Adipose tissue (tissue), 3 donors: ENCODE results near the gene TSPEAR. TPM values are rescaled to one million over a fixed set of nuclear protein-coding genes. Genes with fewer than 3 reads are reported as not detected.
"Not testable (repeated sequence)": the region's sequence is repeated elsewhere in the genome, so short reads cannot be mapped to it uniquely, and the experiment has no call there.

ENCODE experiments used
- H3K27ac ChIP-seq: one replicate; pipeline ENCODE4 v1.5.1; 2013; ENCODE audit warnings: low read depth, low read length
- WGBS, 3 donors: extraction: QIAGEN DNeasy Blood & Tissue Kit; methylation state at CpG; one replicate each; pipeline ENCODE4 v1.1.7; 2013; 5-methylcytosine and 5-hydroxymethylcytosine counted together
- polyA plus RNA-seq, 3 donors: library from polyadenylated mRNA; stranded (reverse); fragments of 200-250 nt; gene quantifications; one replicate each; pipeline ENCODE4 v1.2.3, GENCODE V29; 2013
- donor health status: healthy with polysubstance abuse.
- donor health status: Bipolar disorder and iron deficiency.
- donor health status: healthy.

The TSPEAR gene
- polyA plus RNA-seq, 3 donors, result 0.07 to 0.56 (median 0.10) TPM

DNA sequence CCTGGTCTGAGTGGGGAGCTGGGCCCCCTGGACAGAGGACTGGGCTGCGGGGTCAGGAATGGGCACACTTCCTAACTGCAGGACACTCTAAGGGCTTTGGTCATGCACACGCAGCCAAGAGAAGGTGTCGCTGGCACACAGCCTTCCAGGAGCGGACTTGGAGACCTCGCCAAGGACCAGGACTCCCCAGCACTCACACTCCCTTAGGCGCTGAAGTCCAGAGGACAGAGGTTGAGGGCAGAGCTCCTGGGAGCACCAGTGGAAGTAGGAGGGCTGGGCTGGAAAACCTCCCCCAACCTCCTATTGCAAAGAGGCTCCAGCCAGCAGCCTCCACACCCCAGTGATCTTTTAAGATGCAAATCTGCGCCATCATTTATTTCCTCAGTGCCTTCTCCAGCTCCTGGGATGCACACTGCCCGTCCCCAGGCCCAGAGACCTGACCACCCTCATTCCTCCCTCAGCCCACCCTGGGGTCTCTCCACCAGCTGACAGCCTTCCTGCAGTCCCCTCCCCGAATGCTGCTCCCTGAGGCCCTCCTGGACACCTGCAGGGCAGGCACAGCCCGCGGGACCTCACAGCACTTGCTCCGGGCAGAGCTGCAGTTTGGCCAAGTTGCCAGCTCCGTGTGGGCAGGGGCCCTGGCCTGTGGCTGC, 3.0 kb downstream of the TSPEAR start:
- no peak overlapping the region for H3K27ac ChIP-seq
- 4 to 12% (median 9%) methylated on average over 13 of the region's 13 CpGs for WGBS, 3 donors

DNA sequence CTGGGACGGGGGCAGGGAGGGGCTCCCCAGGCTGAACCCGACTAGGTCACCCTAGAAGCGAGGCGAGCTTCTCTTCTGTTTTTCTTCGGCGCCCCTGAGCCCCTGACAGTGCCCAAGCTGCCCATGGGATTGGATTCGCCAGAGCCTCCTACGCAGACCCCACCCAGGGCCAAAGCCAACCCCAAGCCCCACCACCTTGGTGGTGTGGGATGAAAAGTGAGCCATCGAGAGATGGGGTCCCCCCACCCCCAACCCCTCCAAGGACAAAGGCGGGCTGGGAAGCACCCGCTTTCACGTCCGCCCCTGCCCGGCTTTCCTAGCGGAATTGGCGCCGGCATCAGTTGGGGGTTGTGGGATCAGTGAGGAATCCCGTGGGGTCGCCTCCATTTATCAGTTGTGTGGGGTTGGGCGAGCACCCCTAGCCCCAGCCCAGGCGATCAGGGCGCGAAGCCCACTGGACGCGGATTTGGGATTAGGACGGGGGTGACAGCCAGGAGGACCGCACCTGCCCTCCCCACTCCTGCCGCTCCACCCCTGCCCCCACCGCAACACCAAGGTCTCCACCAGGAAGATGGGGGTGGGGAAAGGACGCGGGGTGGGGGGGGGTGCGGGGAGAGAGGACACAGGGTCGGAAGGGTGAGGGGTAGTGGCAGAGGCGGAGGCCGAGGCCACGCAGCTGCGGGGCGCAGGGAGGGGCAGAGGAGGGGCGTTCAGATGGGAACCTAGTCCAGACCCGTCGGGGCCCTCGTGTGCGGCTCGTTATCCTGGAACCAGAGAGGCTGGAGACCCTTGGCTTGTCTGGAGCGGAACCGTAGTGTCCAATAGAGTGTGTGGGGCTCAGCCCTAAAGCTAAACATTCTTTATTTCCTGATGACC, 4.4 kb downstream of the TSPEAR start:
- H3K27ac ChIP-seq, result no peak overlapping the region
- WGBS, 3 donors, result 7 to 9% (median 7%) methylated on average over 39 to 46 of the region's 46 CpGs

DNA sequence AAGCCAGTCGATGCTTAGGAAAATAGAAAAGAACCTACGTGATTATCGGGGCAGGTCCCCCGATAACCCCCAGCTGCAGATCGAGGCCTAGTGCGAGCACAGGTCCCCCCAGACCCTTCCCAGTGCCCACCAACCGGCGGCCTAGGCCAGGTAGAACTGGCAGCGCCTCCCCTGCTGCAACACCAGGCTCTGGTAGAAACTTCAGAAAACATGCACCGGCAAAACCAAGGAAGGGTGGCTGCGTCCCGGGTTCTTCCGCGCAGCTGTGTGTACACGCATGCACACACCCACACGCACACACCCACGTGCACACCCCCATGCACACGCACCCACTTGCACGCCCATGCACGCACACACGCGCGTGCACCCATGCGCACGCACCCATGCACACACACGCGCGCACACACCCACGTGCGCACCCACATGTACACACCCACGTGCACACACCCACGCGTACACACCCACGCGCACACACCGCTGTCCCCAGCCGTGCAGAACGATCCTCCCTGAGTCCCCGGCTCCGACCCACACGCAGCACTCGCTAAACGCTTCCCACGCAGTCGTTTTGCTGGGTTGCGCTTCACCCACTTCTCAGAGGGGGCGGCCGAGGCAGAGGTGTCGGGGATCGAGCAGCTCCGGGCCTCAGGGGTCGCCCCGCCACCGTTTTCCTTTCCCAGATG, 5.2 kb downstream of the TSPEAR start:
- H3K27ac ChIP-seq, result no peak overlapping the region
- 6 to 10% (median 8%) methylated on average over 52 to 54 of the region's 54 CpGs for WGBS, 3 donors

DNA sequence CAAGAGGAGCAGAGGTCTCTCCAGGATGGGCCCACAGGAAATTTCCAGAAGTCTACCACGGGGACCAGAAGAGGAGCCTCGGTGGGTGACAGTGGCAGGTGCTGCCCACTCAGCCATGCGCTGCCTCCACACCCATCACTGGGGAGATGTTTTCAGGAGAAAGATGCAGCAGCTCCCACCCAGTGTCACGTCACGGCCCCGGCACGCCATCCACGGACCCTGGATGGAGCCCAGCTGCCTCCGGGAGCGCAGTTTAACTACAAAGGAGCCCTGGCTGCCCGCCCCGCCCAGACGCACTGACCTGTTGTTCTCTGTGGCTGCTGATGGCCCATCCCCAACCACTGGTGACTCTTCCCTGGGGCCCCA, 6.8 kb downstream of the TSPEAR start:
- H3K27ac ChIP-seq, result no peak overlapping the region
- WGBS, 3 donors, result 17 to 27% (median 18%) methylated on average over 13 of the region's 13 CpGs

DNA sequence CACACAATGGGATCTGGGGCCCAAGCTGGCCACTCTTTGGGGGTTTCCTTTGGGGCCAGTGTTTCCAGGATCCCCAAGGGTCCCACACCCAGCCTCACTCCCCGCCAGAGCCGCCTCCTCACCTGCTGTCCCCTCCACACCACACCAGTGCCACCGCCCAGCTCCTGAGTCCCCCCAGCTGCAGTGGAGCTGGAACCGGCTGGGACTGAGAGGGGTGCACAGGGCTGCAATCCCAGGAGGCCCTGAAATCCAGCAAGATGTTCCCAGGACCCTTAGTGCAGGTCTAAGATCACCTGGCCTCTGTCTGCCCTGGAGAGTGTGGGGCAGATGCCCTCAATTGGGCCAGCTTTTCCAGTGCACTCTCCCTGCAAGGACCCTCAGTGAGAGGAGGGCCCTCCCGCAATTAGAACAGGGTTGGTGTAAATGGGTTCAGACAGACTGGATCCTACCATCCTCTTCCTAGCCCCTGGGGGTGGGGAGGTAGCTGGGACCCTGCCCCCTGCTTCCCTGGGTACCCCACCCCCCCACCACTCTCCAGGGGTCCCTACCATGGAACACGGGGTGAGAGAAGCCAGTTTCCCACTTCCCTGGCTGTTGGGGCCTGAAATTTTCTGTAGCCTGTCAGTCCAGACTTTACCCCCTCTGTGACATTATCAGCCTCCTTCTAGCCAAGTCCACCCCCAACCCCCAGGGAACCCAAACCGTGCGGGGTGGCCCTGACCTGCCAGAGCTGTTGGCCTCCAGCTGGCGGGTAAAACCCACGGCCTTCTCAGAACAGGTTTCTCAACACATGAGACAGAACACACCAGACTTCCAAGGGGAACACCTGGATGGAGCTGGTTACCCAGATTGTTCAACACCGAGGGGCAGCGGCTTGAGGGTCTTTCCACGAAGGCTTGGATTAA, 7.4 kb downstream of the TSPEAR start:
- 34 to 39% (median 39%) methylated on average over 13 of the region's 13 CpGs for WGBS, 3 donors
- no peak overlapping the region for H3K27ac ChIP-seq

DNA sequence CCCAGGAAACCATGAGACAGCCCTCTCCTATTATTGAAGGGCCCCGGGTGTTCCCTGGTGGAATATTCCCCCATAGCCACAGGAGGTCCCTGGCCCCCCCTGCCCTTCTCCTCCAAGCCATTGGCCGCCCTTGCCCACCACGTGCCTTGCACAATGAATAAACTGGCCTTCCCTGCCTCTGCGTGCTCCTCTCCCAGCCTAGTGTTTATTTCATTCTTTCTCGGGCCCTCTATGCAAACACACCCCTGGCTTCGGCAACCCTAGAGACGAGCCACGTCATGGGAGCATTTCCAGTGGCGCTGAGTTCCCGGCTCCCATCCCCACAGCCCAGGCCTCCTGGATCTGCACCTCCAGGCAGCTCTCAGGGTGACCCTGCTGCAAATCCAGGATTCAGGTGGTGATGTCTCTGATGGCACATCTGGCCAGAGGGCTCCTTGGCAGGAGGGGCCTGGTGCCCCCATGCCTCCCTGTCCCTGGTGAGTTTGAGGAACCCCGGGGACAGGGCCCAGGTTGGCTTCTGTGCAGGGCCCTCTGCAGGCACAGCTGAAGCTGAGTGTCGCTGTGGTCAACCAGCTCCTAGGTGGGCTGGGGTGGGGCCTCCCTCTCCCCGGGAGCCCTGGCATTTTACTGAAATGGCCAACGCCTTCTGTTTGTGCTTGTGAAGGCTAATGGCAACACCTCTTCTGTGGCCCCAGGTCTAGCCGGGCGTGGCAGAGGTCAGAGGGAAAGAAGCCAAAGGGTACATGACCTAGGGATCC, 8.2 kb downstream of the TSPEAR start:
- WGBS, 3 donors, result 35 to 51% (median 48%) methylated on average over 16 of the region's 16 CpGs
- no peak overlapping the region for H3K27ac ChIP-seq

DNA sequence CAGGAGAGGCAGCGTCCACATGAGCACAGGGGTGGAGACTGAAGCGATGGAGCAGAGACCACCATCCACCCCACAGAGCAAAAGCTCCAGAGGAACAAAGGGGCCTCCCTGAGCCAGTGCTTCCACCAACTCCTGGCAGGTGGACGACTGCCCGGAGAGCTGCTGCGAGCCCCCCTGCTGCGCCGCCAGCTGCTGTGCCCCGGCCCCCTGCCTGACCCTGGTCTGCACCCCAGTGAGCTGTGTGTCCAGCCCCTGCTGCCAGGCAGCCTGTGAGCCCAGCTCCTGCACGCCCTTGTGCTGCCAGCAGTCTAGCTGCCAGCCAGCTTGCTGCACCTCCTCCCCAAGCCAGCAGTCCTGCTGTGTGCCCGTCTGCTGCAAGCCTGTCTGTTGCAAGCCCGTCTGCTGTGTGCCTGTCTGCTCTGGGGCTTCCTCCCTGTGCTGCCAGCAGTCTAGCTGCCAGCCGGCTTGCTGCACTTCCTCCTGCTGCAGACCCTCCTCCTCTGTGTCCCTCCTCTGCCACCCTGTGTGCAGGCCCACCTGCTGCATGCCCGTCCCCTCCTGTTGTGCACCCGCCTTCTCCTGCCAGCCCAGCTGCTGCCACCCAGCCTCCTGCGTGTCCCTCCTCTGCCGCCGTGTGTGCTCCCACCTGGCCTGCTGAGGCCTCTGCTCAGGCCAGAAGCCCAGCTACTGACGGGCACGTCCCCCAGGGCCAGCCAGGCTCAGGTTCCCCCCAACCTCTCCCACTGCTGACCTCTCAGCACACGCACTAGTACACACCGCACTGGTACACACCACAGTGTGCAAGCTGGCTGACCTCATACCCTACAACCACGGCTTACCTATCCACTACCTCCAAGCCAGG, 9.0 kb downstream of the TSPEAR start:
- no peak overlapping the region for H3K27ac ChIP-seq
- WGBS, 3 donors, result 68 to 70% (median 70%) methylated on average over 20 to 22 of the region's 22 CpGs

DNA sequence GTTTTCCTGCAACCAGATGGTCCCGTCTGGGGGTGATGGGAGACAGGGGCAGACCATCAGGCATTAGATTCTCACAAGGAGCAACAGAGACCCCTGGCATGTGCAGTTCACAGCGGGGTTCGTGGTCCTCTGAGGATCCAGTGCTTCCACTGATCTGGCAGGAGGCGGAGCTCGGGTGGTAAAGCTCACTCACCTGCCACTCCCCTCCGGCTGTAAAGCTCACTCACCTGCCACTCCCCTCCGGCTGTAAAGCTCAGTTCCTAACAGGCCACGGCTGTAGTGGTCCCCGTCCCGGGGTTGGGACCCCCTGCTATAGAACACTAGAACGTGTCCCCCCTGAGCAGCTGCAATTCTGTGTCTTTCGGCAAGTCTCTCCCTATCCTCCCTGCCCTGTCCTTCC, 9.8 kb downstream of the TSPEAR start:
- 23 to 40% (median 38%) methylated on average over 12 of the region's 12 CpGs for WGBS, 3 donors

DNA sequence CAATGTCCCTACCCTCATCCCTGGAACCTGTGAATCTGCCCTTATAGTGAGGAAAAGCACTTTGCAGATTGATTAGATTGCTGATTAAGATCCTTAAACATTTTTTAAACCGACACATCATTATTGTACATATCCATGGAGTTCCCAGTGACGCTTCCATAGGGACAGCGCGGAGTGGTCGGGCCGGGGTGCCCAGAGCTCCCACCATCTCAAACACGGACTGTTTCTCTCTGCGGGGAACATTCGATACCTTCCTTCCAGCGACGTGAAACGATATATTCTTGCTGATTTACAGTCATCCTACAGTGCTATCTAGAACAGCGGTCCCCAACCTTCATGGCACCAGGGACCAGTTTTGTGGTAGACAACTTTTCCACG, 10.4 kb downstream of the TSPEAR start:
- no peak overlapping the region for H3K27ac ChIP-seq
- WGBS, 3 donors, result 77 to 83% (median 82%) methylated on average over 14 of the region's 14 CpGs

More for the DNA sequence above, 9.8 kb downstream of the TSPEAR start:
- H3K27ac ChIP-seq, result no peak overlapping the region

DNA sequence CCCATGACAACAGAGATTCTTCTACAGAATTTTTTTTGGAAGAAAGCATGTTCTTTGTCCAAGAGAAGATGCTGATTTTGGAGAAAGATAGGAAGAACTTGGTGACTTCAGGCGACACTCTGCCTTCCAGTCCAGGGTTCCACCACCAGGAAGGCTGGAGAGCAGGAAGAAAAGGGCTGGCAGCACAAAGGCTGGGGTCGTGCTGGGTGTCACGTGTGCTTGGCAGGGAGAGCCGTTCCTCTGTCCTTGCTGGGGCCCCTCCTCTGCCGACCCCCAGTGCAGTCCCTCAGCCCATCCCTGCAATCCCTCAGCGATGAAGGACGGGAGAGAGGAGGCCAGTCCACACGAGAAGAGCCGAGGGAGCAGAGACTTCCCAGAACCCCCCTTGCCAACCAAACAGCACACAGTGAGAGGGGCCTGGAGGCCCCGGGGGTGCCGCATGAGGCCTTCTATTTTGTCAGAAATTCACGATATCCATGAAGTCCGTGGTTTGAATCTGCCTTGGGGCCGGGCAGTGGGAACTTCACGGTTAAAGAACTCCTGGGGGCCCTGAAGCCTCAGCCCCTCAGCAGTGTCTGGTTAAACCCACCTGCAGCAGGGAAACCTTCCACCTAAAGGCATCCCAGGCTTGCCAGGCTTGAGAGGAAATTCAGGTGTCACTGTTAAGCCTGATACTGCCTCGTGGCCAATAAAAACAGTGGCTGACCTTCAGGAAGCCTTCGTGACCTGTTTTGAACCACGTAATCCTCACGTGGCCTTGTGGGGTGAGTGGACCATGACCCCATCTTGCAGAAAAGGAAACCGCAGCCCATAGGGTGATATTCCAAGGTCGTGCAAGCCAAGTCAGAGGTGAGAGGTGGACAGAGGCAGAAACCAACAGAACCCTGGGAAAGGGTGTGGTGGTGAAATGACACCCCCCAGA, 11.0 kb downstream of the TSPEAR start:
- 40 to 53% (median 41%) methylated on average over 21 of the region's 21 CpGs for WGBS, 3 donors
- H3K27ac ChIP-seq, result no peak overlapping the region

DNA sequence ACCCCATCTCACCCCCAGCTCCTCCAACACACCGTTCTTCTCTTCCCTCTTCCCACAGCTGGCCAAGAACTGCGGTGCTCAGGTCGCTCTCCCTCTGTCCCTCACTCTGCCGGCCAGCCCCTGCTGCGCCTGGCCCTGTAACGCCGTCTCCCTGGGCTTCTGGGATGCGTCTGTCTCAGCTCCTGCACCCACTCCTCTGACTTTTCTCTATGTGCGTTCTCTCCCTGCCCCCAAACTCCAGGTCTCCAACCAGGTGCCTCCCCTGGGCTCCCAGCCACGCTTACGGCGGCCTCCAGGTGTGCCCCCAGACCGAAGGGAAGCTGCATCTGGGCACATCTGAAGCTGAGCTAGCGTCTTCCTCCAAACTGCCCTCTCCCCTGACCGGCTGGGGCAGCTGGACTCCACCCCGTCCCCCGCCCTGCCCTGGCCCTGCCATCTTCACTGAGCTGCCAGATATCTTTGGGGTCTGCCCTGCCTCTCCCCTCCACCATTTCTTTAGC, 11.8 kb downstream of the TSPEAR start:
- 40 to 51% (median 47%) methylated on average over 17 of the region's 17 CpGs for WGBS, 3 donors
- no peak overlapping the region for H3K27ac ChIP-seq

DNA sequence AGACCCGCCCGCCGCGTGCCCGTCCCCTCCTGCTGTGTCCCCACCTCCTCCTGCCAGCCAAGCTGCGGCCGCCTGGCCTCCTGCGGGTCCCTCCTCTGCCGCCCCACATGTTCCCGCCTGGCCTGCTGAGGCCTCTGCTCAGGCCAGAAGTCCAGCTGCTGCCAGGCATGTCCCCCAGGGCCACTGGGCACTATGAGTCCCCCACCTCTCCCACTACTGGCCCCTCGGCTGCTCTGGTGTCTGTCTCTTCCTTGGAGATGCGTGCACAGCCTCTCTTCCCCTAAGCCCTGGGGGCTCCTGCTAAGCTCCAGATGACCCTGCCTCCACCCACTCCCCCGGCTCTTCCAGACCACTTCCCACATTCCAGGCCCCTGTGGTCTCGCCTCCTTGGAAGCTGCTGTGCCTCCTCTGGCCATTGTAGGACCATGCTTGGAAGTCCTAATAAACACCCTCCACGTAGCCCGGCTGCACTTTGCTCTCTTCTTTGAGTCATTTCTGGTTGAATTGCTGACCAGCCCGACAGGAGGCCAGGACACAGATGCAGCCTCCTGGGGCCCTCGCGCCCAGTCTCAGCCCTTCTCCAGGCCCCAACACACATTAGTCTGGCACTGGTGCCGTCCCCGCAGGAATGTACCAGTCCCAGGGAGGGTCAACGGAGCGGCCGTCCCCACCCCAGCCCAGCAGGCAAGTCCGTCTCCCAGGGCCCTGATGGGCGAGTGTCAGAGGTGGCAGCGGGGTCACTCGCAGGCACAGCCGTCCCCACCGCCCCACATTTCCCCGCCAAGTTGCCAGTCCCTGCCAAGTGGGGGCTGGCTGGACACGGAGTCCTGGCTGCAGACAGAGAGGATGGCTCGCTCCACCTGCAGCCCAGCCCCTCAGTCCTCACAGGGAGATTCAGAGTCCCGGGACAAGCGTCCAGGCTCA, 13.3 kb downstream of the TSPEAR start:
- WGBS, 3 donors, result 28 to 36% (median 32%) methylated on average over 30 to 35 of the region's 35 CpGs
- no peak overlapping the region for H3K27ac ChIP-seq

DNA sequence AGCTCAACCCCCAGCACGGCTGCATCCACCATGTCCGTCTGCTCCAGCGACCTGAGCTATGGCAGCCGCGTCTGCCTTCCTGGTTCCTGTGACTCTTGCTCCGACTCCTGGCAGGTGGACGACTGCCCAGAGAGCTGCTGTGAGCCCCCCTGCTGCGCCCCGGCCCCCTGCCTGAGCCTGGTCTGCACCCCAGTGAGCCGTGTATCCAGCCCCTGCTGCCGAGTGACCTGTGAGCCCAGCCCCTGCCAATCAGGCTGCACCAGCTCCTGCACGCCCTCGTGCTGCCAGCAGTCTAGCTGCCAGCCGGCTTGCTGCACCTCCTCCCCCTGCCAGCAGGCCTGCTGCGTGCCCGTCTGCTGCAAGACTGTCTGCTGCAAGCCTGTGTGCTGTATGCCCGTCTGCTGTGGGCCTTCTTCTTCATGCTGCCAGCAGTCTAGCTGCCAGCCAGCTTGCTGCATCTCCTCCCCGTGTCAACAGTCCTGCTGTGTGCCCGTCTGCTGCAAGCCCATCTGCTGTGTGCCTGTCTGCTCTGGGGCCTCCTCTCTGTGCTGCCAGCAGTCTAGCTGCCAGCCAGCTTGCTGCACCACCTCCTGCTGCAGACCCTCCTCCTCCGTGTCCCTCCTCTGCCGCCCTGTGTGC, 14.1 kb downstream of the TSPEAR start, which contains the start of gene KRTAP10-12:
TSS of gene KRTAP10-12 (plus strand) at position 1 of the 639 bp plus-strand sequence. CDS start at position 31, 30 bp downstream.
- 30 to 43% (median 42%) methylated on average over 16 to 19 of the region's 21 CpGs for WGBS, 3 donors
- not testable (repeated sequence) for H3K27ac ChIP-seq

DNA sequence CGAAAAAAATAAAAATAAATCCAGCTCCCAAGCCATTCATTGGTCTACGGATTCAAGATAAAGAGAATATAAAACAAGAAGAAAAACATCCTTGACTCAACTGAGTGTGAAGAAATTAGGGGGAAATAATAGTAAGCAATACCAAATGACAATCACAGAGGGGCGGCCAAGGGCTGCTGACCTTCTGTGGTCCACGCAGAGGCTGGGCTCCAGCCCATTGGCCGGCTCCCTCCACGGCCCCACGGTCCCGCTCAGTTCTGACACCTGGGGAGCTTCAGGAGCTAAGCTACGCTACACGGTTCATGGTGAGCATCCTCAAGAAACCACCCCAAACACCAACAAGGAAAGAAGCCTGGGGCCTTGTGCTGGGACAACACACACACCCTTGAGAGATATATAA, 14.8 kb downstream of the TSPEAR start:
- WGBS, 3 donors, result 64 to 74% (median 71%) methylated on average over 10 of the region's 10 CpGs
- no peak overlapping the region for H3K27ac ChIP-seq
